OCI-LY1 (cell line): ENCODE results near the gene PTPN4.

Experiments
- H2AFZ ChIP-seq: fragments of 200-600 bp; sonication (generic), shearing (Covaris generic); 2 replicates; pipeline ENCODE4 v1.6.0; 2014; ENCODE audit warnings: antibody characterized with exemption, mild to moderate bottlenecking, low read length
- H3F3A ChIP-seq: fragments of 200-600 bp; sonication (generic), shearing (Covaris generic); 2 replicates; pipeline ENCODE4 v1.6.0; 2014; ENCODE audit warnings: mild to moderate bottlenecking, antibody characterized with exemption, low read length, moderate library complexity; ENCODE audit not compliant: insufficient read depth
- H3K27ac ChIP-seq: fragments of 200-600 bp; sonication (generic); 2 replicates; pipeline ENCODE4 v1.5.1; 2014; ENCODE audit warnings: low read length, mixed run types, mild to moderate bottlenecking, low read depth; ENCODE audit not compliant: poor library complexity, severe bottlenecking
- H3K27me3 ChIP-seq: fragments of 200-600 bp; sonication (generic); 2 replicates; pipeline ENCODE4 v1.6.0; 2014; ENCODE audit warnings: antibody characterized with exemption, mild to moderate bottlenecking, low read length, moderate library complexity; ENCODE audit not compliant: insufficient read depth
- H3K36me3 ChIP-seq: fragments of 200-600 bp; sonication (generic); 2 replicates; pipeline ENCODE4 v1.6.1; 2014; ENCODE audit warnings: mild to moderate bottlenecking, antibody characterized with exemption, low read length, moderate library complexity, mixed read lengths; ENCODE audit not compliant: insufficient read depth
- H3K4me1 ChIP-seq: fragments of 200-600 bp; sonication (generic); 2 replicates; pipeline ENCODE4 v1.5.1; 2014; ENCODE audit warnings: mild to moderate bottlenecking, low read length, moderate library complexity; ENCODE audit not compliant: insufficient read depth, severe bottlenecking
- H3K4me2 ChIP-seq: fragments of 200-600 bp; sonication (generic), shearing (Covaris generic); 2 replicates; pipeline ENCODE4 v1.6.1; 2014; ENCODE audit warnings: low read length
- H3K4me3 ChIP-seq: fragments of 200-600 bp; sonication (generic); 2 replicates; pipeline ENCODE4 v1.5.1; 2014; ENCODE audit warnings: low read length, low read depth, mild to moderate bottlenecking, mixed read lengths; ENCODE audit not compliant: poor library complexity, severe bottlenecking
- H3K79me2 ChIP-seq: fragments of 200-600 bp; shearing (Covaris generic); 2 replicates; pipeline ENCODE4 v1.6.1; 2016; ENCODE audit warnings: mixed run types, low read length, mixed read lengths; ENCODE audit not compliant: insufficient read depth
- H3K9ac ChIP-seq: fragments of 200-600 bp; sonication (generic), shearing (Covaris generic); 2 replicates; pipeline ENCODE4 v1.6.1; 2014; ENCODE audit warnings: mild to moderate bottlenecking, low read length, mixed read lengths
- H3K9me2 ChIP-seq: fragments of 200-600 bp; sonication (generic), shearing (Covaris generic); 2 replicates; pipeline ENCODE4 v1.6.1; 2014; ENCODE audit warnings: low read depth, mild to moderate bottlenecking, low read length, mixed read lengths
- H3K9me3 ChIP-seq: fragments of 200-600 bp; shearing (Covaris generic); 2 replicates; pipeline ENCODE4 v1.6.1; 2014; ENCODE audit warnings: low read length, mixed read lengths
- H4K20me1 ChIP-seq: fragments of 200-600 bp; sonication (generic), shearing (Covaris generic); 2 replicates; pipeline ENCODE4 v1.6.0; 2016; ENCODE audit warnings: mild to moderate bottlenecking, low read length; ENCODE audit not compliant: insufficient read depth
- CTCF ChIP-seq: fragments of 200-600 bp; sonication (generic), shearing (Covaris generic); IDR thresholded peaks from 2 replicates; pipeline ENCODE4 v1.5.1; 2017; ENCODE audit warnings: mild to moderate bottlenecking, antibody characterized with exemption, low read length, moderate library complexity, mixed read lengths
- EZH2 ChIP-seq: fragments of 200-600 bp; sonication (generic), shearing (Covaris generic); IDR thresholded peaks from 2 replicates; pipeline ENCODE4 v1.8.0; 2017; ENCODE audit warnings: borderline replicate concordance, mixed run types, mild to moderate bottlenecking, antibody characterized with exemption, low read length, moderate library complexity, mixed read lengths

PTPN4 gene

GRCh38 chr2:119940856-119941255, 181.1 kb downstream of the PTPN4 start:
- H3K4me1 ChIP-seq, result no peaks in the 10 kb centered on the region
- H3K9me3 ChIP-seq, result no peaks in the 10 kb centered on the region
- no peak for TF ChIP-seq EZH2
- TF ChIP-seq CTCF, result no peak
- H3K4me2 ChIP-seq, result no peak overlapping the region
- H4K20me1 ChIP-seq, result no peaks in the 10 kb centered on the region
- H3K9me2 ChIP-seq, result no peaks in the 10 kb centered on the region
- H2AFZ ChIP-seq, result no peak overlapping the region
- no peak overlapping the region for H3K27ac ChIP-seq
- no peak overlapping the region for H3K9ac ChIP-seq
- H3F3A ChIP-seq, result no peaks in the 10 kb centered on the region
- peaks cover 6% of the 10 kb centered on the region; the same call in 1 of the 2 replicates for H3K36me3 ChIP-seq
- H3K4me3 ChIP-seq, result no peak overlapping the region
- H3K27me3 ChIP-seq, result no peaks in the 10 kb centered on the region
- H3K79me2 ChIP-seq, result no peaks in the 10 kb centered on the region

- Histone ChIP-seq H3K79me2 (no peaks in the 10 kb centered on the region), H4K20me1 (no peaks in the 10 kb centered on the region), H3K9me2 (no peaks in the 10 kb centered on the region), H3K27ac (no peak overlapping the region), H3K9ac (no peak overlapping the region), H3K4me3 (no peak overlapping the region), H3K4me1 (no peaks in the 10 kb centered on the region), H2AFZ (no peak overlapping the region), H3K4me2 (no peak overlapping the region), H3F3A (no peaks in the 10 kb centered on the region), H3K27me3 (no peaks in the 10 kb centered on the region), H3K9me3 (no peaks in the 10 kb centered on the region), H3K36me3 (peaks cover 6% of the 10 kb centered on the region; the same call in 1 of the 2 replicates)
- no peak for TF ChIP-seq EZH2
- TF ChIP-seq CTCF, result no peak
Observed at GRCh38 chr2:119941388-119941787, 181.7 kb downstream of the PTPN4 start.

- H3K4me1 ChIP-seq, result no peaks in the 10 kb centered on the region
- no peak overlapping the region for H2AFZ ChIP-seq
- H3K79me2 ChIP-seq, result no peaks in the 10 kb centered on the region
- H4K20me1 ChIP-seq, result no peaks in the 10 kb centered on the region
- H3K4me2 ChIP-seq, result no peak overlapping the region
- TF ChIP-seq EZH2 (no peak), CTCF (no peak)
- H3K9ac ChIP-seq, result no peak overlapping the region
- H3K27me3 ChIP-seq, result no peaks in the 10 kb centered on the region
- H3F3A ChIP-seq, result no peaks in the 10 kb centered on the region
- no peaks in the 10 kb centered on the region for H3K9me3 ChIP-seq
- no peak overlapping the region for H3K4me3 ChIP-seq
- H3K36me3 ChIP-seq, result peaks cover 6% of the 10 kb centered on the region; the same call in 1 of the 2 replicates
- H3K27ac ChIP-seq, result no peak overlapping the region
- H3K9me2 ChIP-seq, result no peaks in the 10 kb centered on the region
Observed at GRCh38 chr2:119941981-119942513, 182.3 kb downstream of the PTPN4 start.
